ENCODE measurements around the gene EME2. TPM values are rescaled to one million over a fixed set of nuclear protein-coding genes. Genes with fewer than 3 reads are reported as not detected.

Gene EME2
- total RNA-seq, 1 donor from 2014 or later: 41.5 TPM

- H3K4me3 Mint-ChIP-seq: peak overlapping the region; percentile 13
- no peaks in the 10 kb centered on the region for H3K27me3 Mint-ChIP-seq (ENCODE audit: low read depth)
- no peaks in the 10 kb centered on the region for H3K9me3 Mint-ChIP-seq
- no peak overlapping the region for H3K27ac Mint-ChIP-seq
- no peak for DNase-seq (ENCODE audit: low spot score in 2 of 2, unreplicated experiment in 2 of 2)
- H3K4me1 Mint-ChIP-seq: peaks cover 19% of the 10 kb centered on the region
- no peak for TF ChIP-seq CTCF (IDR thresholded peaks at IDR 0.05; ENCODE audit: unreplicated experiment)
- H3K36me3 Mint-ChIP-seq: no peaks in the 10 kb centered on the region
Measured at GRCh38 chr16:1776672-1776955, 4.0 kb downstream of the EME2 start.

DNA sequence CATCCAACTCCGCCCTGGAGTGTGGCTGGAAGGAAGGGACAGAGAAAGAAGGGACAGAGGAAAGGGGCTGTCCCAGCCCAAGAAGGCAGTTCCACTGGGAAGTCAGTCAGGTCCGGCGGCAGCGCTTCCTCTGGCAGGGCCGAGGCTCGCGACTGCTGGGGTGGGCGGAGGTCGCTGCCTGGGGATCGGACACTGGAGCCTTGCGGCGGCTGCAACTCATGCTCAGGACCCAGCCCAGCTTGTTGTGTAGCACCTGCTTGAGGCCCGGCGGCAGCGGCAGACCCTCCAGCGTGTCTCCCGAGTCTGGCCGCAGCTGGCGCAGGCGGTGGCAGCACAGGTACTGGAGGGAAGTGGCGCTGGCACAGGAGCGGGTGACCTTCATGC lies 4.4 kb downstream of the EME2 start:
- Mint-ChIP-seq H3K9me3 (no peaks in the 10 kb centered on the region), H3K4me1 (peaks cover 19% of the 10 kb centered on the region), H3K27me3 (ENCODE audit: low read depth) (no peaks in the 10 kb centered on the region), H3K4me3 (no peak overlapping the region), H3K27ac (no peak overlapping the region), H3K36me3 (no peaks in the 10 kb centered on the region)
- no peak for DNase-seq (ENCODE audit: low spot score in 2 of 2, unreplicated experiment in 2 of 2)
- TF ChIP-seq CTCF (IDR thresholded peaks at IDR 0.05; ENCODE audit: unreplicated experiment): no peak

- H3K9me3 Mint-ChIP-seq: no peaks in the 10 kb centered on the region
- peaks cover 15% of the 10 kb centered on the region for H3K4me1 Mint-ChIP-seq
- H3K4me3 Mint-ChIP-seq: no peak overlapping the region
- no peaks in the 10 kb centered on the region for H3K36me3 Mint-ChIP-seq
- no peak overlapping the region for H3K27ac Mint-ChIP-seq
- no peak for TF ChIP-seq CTCF (IDR thresholded peaks at IDR 0.05; ENCODE audit: unreplicated experiment)
- H3K27me3 Mint-ChIP-seq (ENCODE audit: low read depth): no peaks in the 10 kb centered on the region
- no peak for DNase-seq (ENCODE audit: low spot score in 2 of 2, unreplicated experiment in 2 of 2)
Measured at GRCh38 chr16:1777375-1778199, 5.0 kb downstream of the EME2 start.

- Mint-ChIP-seq H3K36me3 (no peaks in the 10 kb centered on the region), H3K4me3 (no peak overlapping the region), H3K27ac (no peak overlapping the region), H3K4me1 (peaks cover 18% of the 10 kb centered on the region), H3K27me3 (ENCODE audit: low read depth) (no peaks in the 10 kb centered on the region), H3K9me3 (no peaks in the 10 kb centered on the region)
- no peak for DNase-seq (ENCODE audit: low spot score in 2 of 2, unreplicated experiment in 2 of 2)
- TF ChIP-seq CTCF (IDR thresholded peaks at IDR 0.05; ENCODE audit: unreplicated experiment): no peak
Measured at GRCh38 chr16:1778200-1779179, 5.9 kb downstream of the EME2 start.

DNA sequence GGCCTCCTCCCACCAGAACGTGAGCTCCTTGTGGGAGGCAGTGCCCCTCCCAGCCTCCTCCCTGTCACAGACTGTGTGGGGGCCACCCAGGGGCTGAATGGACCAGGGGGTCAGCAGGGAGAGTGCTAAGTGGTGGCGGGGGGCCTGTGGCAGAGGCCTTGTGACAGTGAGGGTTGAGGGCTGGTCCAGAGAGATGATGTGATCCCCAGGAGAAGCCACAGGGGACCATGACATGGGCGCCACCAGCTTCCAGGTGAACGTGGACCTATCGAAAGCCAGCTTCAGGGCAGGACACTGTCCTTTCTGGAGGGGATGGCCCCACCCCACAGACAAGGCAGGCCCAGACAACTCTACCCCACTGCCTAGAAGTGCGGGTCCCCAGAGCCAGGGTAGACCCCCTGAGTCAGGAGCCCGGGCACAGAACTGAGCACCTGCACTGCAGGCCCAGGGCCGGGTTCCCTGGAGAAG lies 6.7 kb downstream of the EME2 start:
- Mint-ChIP-seq H3K27me3 (ENCODE audit: low read depth) (no peaks in the 10 kb centered on the region), H3K4me1 (peaks cover 18% of the 10 kb centered on the region), H3K27ac (no peak overlapping the region), H3K4me3 (no peak overlapping the region), H3K9me3 (no peaks in the 10 kb centered on the region), H3K36me3 (no peaks in the 10 kb centered on the region)
- no peak for TF ChIP-seq CTCF (IDR thresholded peaks at IDR 0.05; ENCODE audit: unreplicated experiment)
- DNase-seq (ENCODE audit: low spot score in 2 of 2, unreplicated experiment in 2 of 2): no peak

Measured in mesothelial cell of epicardium (in vitro differentiated cells).